Endodermal cell (in vitro differentiated cells): Measurements from ENCODE around the gene DPH2. TPM values are rescaled to one million over a fixed set of nuclear protein-coding genes. Genes with fewer than 3 reads are reported as not detected.

Experiments used
- DNase-seq: peaks from one replicate; pipeline ENCODE4 v3.0.0-alpha.2; 2017
- H3K27ac ChIP-seq: 2 replicates; pipeline ENCODE4 v1.5.1; 2013; ENCODE audit warnings: mild to moderate bottlenecking, low read depth, low read length, moderate library complexity
- H3K27me3 ChIP-seq: 2 replicates; pipeline ENCODE4 v1.6.1; 2013; ENCODE audit warnings: mild to moderate bottlenecking, low read length, moderate library complexity; ENCODE audit not compliant: insufficient read depth, control insufficient read depth, poor library complexity, severe bottlenecking
- H3K36me3 ChIP-seq: 2 replicates; pipeline ENCODE4 v1.7.0; 2013; ENCODE audit warnings: mild to moderate bottlenecking, low read length, moderate library complexity; ENCODE audit not compliant: control insufficient read depth, insufficient read depth
- H3K4me1 ChIP-seq: one replicate; pipeline ENCODE4 v1.7.0; 2013; ENCODE audit warnings: low read length; ENCODE audit not compliant: control insufficient read depth, insufficient read depth
- H3K4me3 ChIP-seq: 2 replicates; pipeline ENCODE4 v1.5.1; 2013; ENCODE audit warnings: mild to moderate bottlenecking, low read length, moderate library complexity
- H3K9ac ChIP-seq: 2 replicates; pipeline ENCODE4 v1.6.1; 2013; ENCODE audit warnings: mild to moderate bottlenecking, low read length, moderate library complexity; ENCODE audit not compliant: poor library complexity, severe bottlenecking; ENCODE audit errors: extremely low read depth
- H3K9me3 ChIP-seq: 2 replicates; pipeline ENCODE4 v1.6.1; 2013; ENCODE audit warnings: mild to moderate bottlenecking, low read length, moderate library complexity; ENCODE audit not compliant: control insufficient read depth
- H3K27ac Mint-ChIP-seq: 2 replicates; pipeline ENCODE4 v1.8.0; 2020; ENCODE audit warnings: mixed read lengths
- H3K27me3 Mint-ChIP-seq: 2 replicates; pipeline ENCODE4 v1.8.0; 2021; ENCODE audit warnings: mild to moderate bottlenecking, mixed read lengths; ENCODE audit not compliant: insufficient read depth
- H3K36me3 Mint-ChIP-seq: 2 replicates; pipeline ENCODE4 v1.8.0; 2020; ENCODE audit warnings: low read depth, mixed read lengths
- H3K4me1 Mint-ChIP-seq: 2 replicates; pipeline ENCODE4 v1.8.0; 2020; ENCODE audit warnings: mixed read lengths
- H3K4me3 Mint-ChIP-seq: 2 replicates; pipeline ENCODE4 v1.8.0; 2020; ENCODE audit warnings: mild to moderate bottlenecking, moderate library complexity, mixed read lengths
- H3K9me3 Mint-ChIP-seq: 2 replicates; pipeline ENCODE4 v1.8.0; 2020; ENCODE audit warnings: mild to moderate bottlenecking, mixed read lengths
- WGBS, 2 experiments: methylation state at CpG; one replicate each; pipeline versions ENCODE4 v1.1.5 to v1.1.7; 2013; ENCODE audit warnings: missing lambda C conversion rate in 2 of 2, mixed read lengths in 1 of 2; ENCODE audit not compliant: insufficient coverage in 1 of 2, insufficient read length in 1 of 2; 5-methylcytosine and 5-hydroxymethylcytosine counted together
- total RNA-seq, 2 donors: library from RNA; stranded (reverse); fragmentation: NEBNext Ultra II Directional in 1 of 2; extraction: Animal tissue kit (Norgen Biotek cat#: 25700) in 1 of 2; gene quantifications; 2 replicates in 1 of 2; 3 replicates in 1 of 2; pipeline ENCODE4 v1.2.1, GENCODE V29; 2021
- TF ChIP-seq, protein P1 (sequence below): fragments of 200-600 bp; sonication (generic); conservative IDR thresholded peaks from 2 replicates; pipeline ENCODE4 v1.5.0; 2021; ENCODE audit warnings: antibody characterized with exemption, mild to moderate bottlenecking

DPH2 gene
- total RNA-seq, 2 donors from 2014 or later = 28.5 to 31.3 TPM

DNA sequence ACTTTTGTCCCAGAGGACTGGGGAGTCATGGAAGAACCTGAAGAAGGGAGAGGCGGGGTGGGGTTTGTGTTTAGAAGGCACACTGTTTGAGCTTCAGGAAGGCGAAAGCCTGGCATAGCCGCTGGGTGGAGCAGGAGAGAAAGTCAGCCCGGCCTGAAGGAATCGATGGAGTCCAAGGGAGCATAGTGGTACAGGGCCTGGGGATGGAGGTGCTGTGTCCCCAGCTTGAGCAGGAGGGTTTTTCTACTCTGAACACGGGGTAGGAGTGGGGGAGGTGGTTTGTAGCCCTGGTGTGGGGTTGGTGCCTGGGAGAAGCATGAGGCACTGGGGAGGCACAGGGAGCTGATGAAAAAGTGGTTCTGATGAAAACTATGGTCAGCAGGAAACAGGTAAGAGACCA lies 16.9 kb downstream of the DPH2 start:
- H3K9ac ChIP-seq = no peak overlapping the region
- H3K4me3 ChIP-seq = no peak overlapping the region
- Mint-ChIP-seq H3K4me1 (peaks cover 22% of the 10 kb centered on the region), H3K27me3 (no peaks in the 10 kb centered on the region), H3K27ac (peak overlapping the region; percentile 40), H3K36me3 (peaks cover 26% of the 10 kb centered on the region), H3K4me3 (no peak overlapping the region), H3K9me3 (no peaks in the 10 kb centered on the region)
- TF ChIP-seq, protein P1, sequence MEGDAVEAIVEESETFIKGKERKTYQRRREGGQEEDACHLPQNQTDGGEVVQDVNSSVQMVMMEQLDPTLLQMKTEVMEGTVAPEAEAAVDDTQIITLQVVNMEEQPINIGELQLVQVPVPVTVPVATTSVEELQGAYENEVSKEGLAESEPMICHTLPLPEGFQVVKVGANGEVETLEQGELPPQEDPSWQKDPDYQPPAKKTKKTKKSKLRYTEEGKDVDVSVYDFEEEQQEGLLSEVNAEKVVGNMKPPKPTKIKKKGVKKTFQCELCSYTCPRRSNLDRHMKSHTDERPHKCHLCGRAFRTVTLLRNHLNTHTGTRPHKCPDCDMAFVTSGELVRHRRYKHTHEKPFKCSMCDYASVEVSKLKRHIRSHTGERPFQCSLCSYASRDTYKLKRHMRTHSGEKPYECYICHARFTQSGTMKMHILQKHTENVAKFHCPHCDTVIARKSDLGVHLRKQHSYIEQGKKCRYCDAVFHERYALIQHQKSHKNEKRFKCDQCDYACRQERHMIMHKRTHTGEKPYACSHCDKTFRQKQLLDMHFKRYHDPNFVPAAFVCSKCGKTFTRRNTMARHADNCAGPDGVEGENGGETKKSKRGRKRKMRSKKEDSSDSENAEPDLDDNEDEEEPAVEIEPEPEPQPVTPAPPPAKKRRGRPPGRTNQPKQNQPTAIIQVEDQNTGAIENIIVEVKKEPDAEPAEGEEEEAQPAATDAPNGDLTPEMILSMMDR = peak; percentile 31
- DNase-seq = no peak
- H3K9me3 ChIP-seq = no peaks in the 10 kb centered on the region
- no peaks in the 10 kb centered on the region for H3K4me1 ChIP-seq
- H3K27ac ChIP-seq = no peak overlapping the region
- H3K27me3 ChIP-seq = no peaks in the 10 kb centered on the region
- 81 to 100% methylated on average over 1 to 6 of the region's 6 CpGs for WGBS, 2 experiments
- H3K36me3 ChIP-seq = peaks cover 16% of the 10 kb centered on the region

DNA sequence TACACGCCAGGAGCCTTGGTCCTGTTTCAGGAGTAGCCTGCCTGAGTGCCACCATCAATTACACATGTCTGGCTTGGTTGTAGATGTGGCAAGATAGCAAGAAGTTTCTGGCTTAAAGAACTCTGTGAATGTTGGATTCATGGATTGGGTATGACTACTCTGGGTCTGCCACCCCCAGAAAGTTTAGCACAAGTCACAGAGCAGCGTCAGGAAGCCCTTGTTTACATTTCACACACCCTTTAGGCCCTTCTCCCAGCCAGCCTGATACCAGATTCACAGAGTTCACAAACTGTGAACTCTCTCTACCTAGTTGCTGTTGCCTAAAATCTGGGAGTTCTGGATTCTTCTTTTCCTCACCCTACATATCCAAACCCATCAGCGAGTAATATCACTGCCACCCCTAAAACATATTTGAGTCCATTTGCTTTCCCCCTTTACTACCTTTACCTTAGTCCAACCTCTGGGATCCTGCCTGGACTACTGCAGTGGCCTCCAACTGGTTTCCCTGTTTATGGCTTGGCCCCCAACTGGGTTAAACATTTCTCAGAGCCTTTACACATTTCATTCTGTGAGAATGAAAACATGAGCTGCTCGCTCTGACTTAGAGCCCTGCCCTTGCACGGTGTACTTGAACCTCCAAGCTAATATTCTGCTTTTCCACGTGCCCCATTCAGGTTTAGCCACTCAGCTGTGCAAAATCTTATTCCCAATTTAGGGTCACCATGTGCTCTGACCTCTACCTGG lies 17.5 kb downstream of the DPH2 start:
- peaks cover 3% of the 10 kb centered on the region for H3K4me1 ChIP-seq
- H3K9ac ChIP-seq = no peak overlapping the region
- Mint-ChIP-seq H3K4me3 (no peak overlapping the region), H3K9me3 (no peaks in the 10 kb centered on the region), H3K27me3 (no peaks in the 10 kb centered on the region), H3K4me1 (peaks cover 24% of the 10 kb centered on the region), H3K27ac (peak overlapping the region; percentile 40), H3K36me3 (peaks cover 23% of the 10 kb centered on the region)
- no peak overlapping the region for H3K27ac ChIP-seq
- TF ChIP-seq, protein P1 = no peak
- DNase-seq = no peak
- H3K9me3 ChIP-seq = no peaks in the 10 kb centered on the region
- WGBS, 2 experiments = 87 to 98% methylated on average over 5 to 6 of the region's 6 CpGs
- H3K4me3 ChIP-seq = no peak overlapping the region
- no peaks in the 10 kb centered on the region for H3K27me3 ChIP-seq
- peaks cover 16% of the 10 kb centered on the region for H3K36me3 ChIP-seq

- Mint-ChIP-seq H3K27me3 (no peaks in the 10 kb centered on the region), H3K9me3 (no peaks in the 10 kb centered on the region), H3K27ac (peak overlapping the region; percentile 61), H3K4me1 (peaks cover 33% of the 10 kb centered on the region), H3K36me3 (peaks cover 4% of the 10 kb centered on the region), H3K4me3 (peak overlapping the region; percentile 78)
- Histone ChIP-seq H3K4me3 (peak overlapping the region; percentile 82), H3K9ac (peak overlapping the region; percentile 44), H3K27me3 (no peaks in the 10 kb centered on the region), H3K4me1 (peaks cover 9% of the 10 kb centered on the region), H3K27ac (no peak overlapping the region), H3K9me3 (no peaks in the 10 kb centered on the region), H3K36me3 (peaks cover 15% of the 10 kb centered on the region)
- 84 to 90% methylated on average over 6 to 19 of the region's 19 CpGs for WGBS, 2 experiments
- DNase-seq = no peak
- TF ChIP-seq, protein P1 = no peak
Observed at GRCh38 chr1:43990271-43991199, 20.7 kb downstream of the DPH2 start.
